SK-N-MC (cell line): ENCODE data around the gene LRP1B.

Experiments
- EZH2 ChIP-seq: fragments of 200-600 bp; sonication (generic); IDR thresholded peaks from one replicate; pipeline ENCODE4 v1.6.1; 2017; ENCODE audit warnings: antibody characterized with exemption
- POLR2AphosphoS5 ChIP-seq: IDR thresholded peaks from 2 replicates; pipeline ENCODE4 v1.6.1; 2012; ENCODE audit warnings: mild to moderate bottlenecking, low read depth, low read length, borderline replicate concordance

- TF ChIP-seq EZH2 (no peak), POLR2AphosphoS5 (no peak)
Measured at GRCh38 chr2:141748616-141749015, 382.2 kb downstream of the LRP1B start.
